Measurements from ENCODE around the gene SERPINH1. TPM values are rescaled to one million over a fixed set of nuclear protein-coding genes. Genes with fewer than 3 reads are reported as not detected.

The SERPINH1 gene
- total RNA-seq, 3 donors from 2014 or later = 168 to 264 (median 259) TPM

DNA sequence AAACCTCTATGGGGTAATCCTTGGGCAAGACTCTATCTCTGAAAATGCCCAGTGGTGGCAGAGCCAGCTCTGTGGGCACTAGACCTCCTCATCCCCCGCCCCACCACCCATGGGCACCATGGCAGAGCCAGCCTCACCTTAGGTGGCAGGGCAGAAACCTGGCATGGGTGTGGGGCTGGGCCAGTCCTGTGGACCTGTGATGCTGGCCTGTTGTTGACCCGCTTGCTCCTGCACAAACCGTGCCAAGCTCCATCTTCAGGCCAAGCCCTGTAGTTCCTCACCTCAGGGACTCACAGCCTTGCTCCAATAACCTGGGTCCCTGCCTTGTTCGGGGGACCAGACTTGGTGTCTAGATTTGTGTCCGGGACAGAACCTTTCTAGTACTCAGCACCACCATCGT is 8.9 kb upstream of the SERPINH1 start:
- no peaks in the 10 kb centered on the region for H3K36me3 ChIP-seq
- no peak overlapping the region for H3K4me3 ChIP-seq
- no peaks in the 10 kb centered on the region for H3K27me3 ChIP-seq
- H3K27ac ChIP-seq = peak overlapping the region in 1 of 2 donors; percentile 90
- DNase-seq (ENCODE audit: low spot score in 2 of 2) = no peak
- H3K4me1 ChIP-seq = peaks cover 5 to 10% of the 10 kb centered on the region in 2 donors
- TF ChIP-seq POLR2A (IDR thresholded peaks at IDR 0.05) = no peak
- no peak for TF ChIP-seq POLR2AphosphoS5 (IDR thresholded peaks at IDR 0.05)
- TF ChIP-seq, protein P1, sequence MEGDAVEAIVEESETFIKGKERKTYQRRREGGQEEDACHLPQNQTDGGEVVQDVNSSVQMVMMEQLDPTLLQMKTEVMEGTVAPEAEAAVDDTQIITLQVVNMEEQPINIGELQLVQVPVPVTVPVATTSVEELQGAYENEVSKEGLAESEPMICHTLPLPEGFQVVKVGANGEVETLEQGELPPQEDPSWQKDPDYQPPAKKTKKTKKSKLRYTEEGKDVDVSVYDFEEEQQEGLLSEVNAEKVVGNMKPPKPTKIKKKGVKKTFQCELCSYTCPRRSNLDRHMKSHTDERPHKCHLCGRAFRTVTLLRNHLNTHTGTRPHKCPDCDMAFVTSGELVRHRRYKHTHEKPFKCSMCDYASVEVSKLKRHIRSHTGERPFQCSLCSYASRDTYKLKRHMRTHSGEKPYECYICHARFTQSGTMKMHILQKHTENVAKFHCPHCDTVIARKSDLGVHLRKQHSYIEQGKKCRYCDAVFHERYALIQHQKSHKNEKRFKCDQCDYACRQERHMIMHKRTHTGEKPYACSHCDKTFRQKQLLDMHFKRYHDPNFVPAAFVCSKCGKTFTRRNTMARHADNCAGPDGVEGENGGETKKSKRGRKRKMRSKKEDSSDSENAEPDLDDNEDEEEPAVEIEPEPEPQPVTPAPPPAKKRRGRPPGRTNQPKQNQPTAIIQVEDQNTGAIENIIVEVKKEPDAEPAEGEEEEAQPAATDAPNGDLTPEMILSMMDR (IDR thresholded peaks at IDR 0.05) = no peak
- no peaks in the 10 kb centered on the region for H3K9me3 ChIP-seq
- intact Hi-C loops (cut with DNase I; ENCODE audit: low total_unique reads) = no loop called here

DNA sequence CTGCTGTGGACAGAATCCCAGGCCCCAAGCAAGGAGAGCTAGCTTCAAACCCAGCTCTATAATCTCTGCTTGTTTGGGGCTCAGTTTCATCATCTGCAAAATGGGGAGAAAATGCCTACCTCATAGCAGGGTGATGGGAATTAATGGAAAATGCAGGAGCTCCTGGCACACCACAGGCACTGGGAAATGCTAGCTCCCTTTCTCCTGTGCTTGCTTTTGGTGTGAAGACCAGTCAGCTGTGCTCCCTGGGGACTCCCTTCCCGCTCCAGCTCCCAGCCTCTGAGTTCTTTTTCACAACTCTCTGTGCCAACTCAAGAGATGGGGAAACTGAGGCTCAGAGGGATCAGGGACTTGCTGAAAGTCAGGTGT is 8.2 kb upstream of the SERPINH1 start:
- TF ChIP-seq POLR2AphosphoS5 (IDR thresholded peaks at IDR 0.05) (no peak), POLR2A (IDR thresholded peaks at IDR 0.05) (no peak)
- TF ChIP-seq, protein P1 (IDR thresholded peaks at IDR 0.05) = no peak
- no peaks in the 10 kb centered on the region for H3K9me3 ChIP-seq
- peak overlapping the region in 1 of 3 donors; percentile 53 for H3K4me3 ChIP-seq
- H3K36me3 ChIP-seq = no peaks in the 10 kb centered on the region
- H3K27ac ChIP-seq = peak overlapping the region; percentile 68 to 90
- intact Hi-C loops (cut with DNase I; ENCODE audit: low total_unique reads) = no loop called here
- no peaks in the 10 kb centered on the region for H3K27me3 ChIP-seq
- peaks cover 12 to 17% of the 10 kb centered on the region in 2 donors for H3K4me1 ChIP-seq
- no peak for DNase-seq (ENCODE audit: low spot score in 2 of 2)

DNA sequence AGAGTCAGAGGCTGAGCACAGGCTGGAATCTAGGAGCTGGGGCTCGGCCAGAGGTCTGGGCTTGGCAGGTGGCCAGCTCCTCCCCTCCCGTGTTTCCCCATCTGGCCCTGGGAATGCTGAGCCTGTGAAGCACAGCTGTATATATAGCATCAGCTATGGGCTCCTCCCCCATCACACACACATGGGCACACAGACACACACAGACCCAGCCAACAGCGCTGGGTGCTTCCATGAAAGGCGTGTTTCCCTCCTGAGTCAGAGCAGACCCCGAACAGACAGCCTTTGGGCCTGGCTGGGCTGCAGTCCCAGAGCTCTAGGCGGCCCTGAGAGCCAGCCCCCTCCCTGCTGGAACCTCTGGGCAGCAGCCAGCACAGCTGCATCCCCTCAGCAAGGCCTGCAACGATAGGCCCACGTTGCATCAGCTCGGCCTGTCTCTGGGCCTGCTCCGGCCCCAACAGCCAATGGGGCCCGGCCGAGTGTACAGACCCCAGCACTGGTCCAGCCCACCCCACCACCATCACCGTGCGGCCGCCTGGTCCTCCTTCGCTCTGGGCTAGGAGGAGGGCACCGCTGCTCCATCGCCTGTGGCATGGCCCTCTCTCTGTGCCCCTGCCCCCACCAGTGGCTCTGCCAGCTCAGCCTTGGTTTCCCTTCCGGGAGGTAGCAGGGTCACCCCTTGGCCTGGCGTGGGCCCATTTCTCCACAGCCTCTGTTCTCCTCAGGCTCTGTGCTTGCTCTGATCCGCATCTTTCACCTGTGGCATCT is 7.6 kb upstream of the SERPINH1 start:
- intact Hi-C loops (cut with DNase I; ENCODE audit: low total_unique reads) = no loop called here
- Histone ChIP-seq H3K36me3 (no peaks in the 10 kb centered on the region), H3K4me1 (peaks cover 14 to 21% of the 10 kb centered on the region in 2 donors), H3K4me3 (peak overlapping the region; percentile 23 to 53 (median 30)), H3K9me3 (no peaks in the 10 kb centered on the region), H3K27me3 (no peaks in the 10 kb centered on the region), H3K27ac (peak overlapping the region; percentile 68 to 90)
- peak; percentile 64 to 70 for DNase-seq (ENCODE audit: low spot score in 2 of 2)
- no peak for TF ChIP-seq POLR2A (IDR thresholded peaks at IDR 0.05)
- TF ChIP-seq POLR2AphosphoS5 (IDR thresholded peaks at IDR 0.05) = peak in 2 of 3 donors; percentile 56 to 69

DNA sequence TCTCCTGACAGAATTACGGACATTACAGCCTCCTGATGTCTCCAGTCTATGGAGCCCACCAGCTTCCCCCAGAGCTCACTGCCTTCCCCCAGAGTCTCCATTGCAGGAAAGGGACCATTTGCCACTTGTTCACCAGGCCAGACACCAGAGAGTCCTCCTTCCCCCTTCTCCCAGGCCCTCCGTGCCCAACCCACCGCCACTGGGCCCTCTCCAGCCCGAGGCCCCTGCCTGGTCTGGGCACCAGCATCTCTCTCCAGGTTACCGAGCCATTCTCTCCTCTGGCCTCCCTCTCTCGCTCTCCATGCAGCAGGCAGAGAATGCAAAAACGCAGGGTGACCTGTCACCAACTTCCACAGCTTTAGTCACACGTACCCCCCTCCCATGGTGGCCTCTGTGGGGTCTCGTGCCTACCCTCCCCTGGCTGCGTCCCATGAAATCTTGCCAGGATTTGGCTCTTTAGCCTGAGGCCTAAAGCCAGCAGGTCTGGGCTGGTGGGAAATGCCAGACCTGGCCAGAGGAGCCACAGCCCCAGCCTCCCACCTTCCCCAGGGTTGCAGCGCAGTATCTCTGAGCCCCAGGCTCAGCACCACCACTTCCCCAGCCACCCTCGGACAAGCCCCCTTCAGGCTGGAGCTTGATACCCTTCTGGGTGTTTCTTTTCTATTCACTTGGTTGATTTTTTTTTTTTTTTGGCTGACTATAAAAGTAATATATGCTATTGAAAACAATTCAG is 6.8 kb upstream of the SERPINH1 start:
- Histone ChIP-seq H3K4me3 (peak overlapping the region in 2 of 3 donors; percentile 23 to 53), H3K9me3 (no peaks in the 10 kb centered on the region), H3K27me3 (no peaks in the 10 kb centered on the region), H3K4me1 (peaks cover 14 to 24% of the 10 kb centered on the region in 2 donors), H3K36me3 (no peaks in the 10 kb centered on the region), H3K27ac (peak overlapping the region; percentile 68 to 90)
- intact Hi-C loops (cut with DNase I; ENCODE audit: low total_unique reads) = no loop called here
- TF ChIP-seq POLR2AphosphoS5 (IDR thresholded peaks at IDR 0.05) = no peak
- no peak for TF ChIP-seq POLR2A (IDR thresholded peaks at IDR 0.05)
- TF ChIP-seq, protein P1 (IDR thresholded peaks at IDR 0.05) = no peak
- no peak for DNase-seq (ENCODE audit: low spot score in 2 of 2)

DNA sequence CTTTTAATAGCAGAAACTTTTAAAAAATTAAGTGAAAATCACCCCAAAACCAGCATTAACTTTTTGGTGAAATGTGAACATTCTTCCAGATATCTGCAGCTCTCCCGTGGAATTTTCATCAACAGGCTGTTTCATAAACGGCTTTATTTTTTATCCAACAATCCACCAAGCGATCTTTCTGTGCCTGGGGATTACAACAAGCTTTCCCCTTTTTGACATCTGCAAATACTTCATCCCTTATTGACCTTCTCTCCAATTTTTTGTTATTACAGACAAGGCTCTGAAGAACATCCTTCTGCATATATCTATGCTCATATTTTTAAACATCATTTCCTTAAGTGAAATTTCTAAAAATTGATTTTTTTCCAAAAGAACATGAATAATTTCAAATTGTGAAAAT is 5.8 kb upstream of the SERPINH1 start:
- Histone ChIP-seq H3K9me3 (no peaks in the 10 kb centered on the region), H3K27ac (peak overlapping the region in 1 of 2 donors; percentile 99), H3K4me3 (no peak overlapping the region), H3K27me3 (no peaks in the 10 kb centered on the region), H3K36me3 (no peaks in the 10 kb centered on the region), H3K4me1 (peaks cover 14 to 24% of the 10 kb centered on the region in 2 donors)
- TF ChIP-seq POLR2A (IDR thresholded peaks at IDR 0.05) = no peak
- no peak for TF ChIP-seq POLR2AphosphoS5 (IDR thresholded peaks at IDR 0.05)
- TF ChIP-seq, protein P1 (IDR thresholded peaks at IDR 0.05) = no peak
- no peak for DNase-seq (ENCODE audit: low spot score in 2 of 2)
- intact Hi-C loops (cut with DNase I; ENCODE audit: low total_unique reads) = no loop called here
